Hepatocyte (in vitro differentiated cells): Measurements from ENCODE around the gene LUZP2.

Source experiments
- CTCF ChIP-seq: fragments of 200-600 bp; sonication (generic); IDR thresholded peaks from 2 replicates; pipeline ENCODE4 v1.5.1; 2016; ENCODE audit warnings: antibody characterized with exemption, mild to moderate bottlenecking; ENCODE audit not compliant: poor library complexity
- EZH2 ChIP-seq: fragments of 200-600 bp; sonication (generic); IDR thresholded peaks from 2 replicates; pipeline ENCODE4 v1.6.1; 2016; ENCODE audit warnings: antibody characterized with exemption, mild to moderate bottlenecking, borderline replicate concordance
- EZH2phosphoT487 ChIP-seq: fragments of 200-600 bp; sonication (generic); IDR thresholded peaks from one replicate; pipeline ENCODE4 v1.6.1; 2018; ENCODE audit warnings: antibody characterized with exemption, mild to moderate bottlenecking, low read depth, moderate library complexity; ENCODE audit not compliant: unreplicated experiment, severe bottlenecking

- TF ChIP-seq CTCF (no peak), EZH2 (no peak), EZH2phosphoT487 (no peak)
These were observed 211.8 kb downstream of the LUZP2 start for GRCh38 chr11:24708616-24709015.
